ENCODE measurements around the gene SVOP. TPM values are rescaled to one million over a fixed set of nuclear protein-coding genes. Genes with fewer than 3 reads are reported as not detected.
"Not testable (repeated sequence)": the region's sequence is repeated elsewhere in the genome, so short reads cannot be mapped to it uniquely, and the experiment has no call there.

SVOP gene
- total RNA-seq, 2 experiments from 2014 or later = not detected

DNA sequence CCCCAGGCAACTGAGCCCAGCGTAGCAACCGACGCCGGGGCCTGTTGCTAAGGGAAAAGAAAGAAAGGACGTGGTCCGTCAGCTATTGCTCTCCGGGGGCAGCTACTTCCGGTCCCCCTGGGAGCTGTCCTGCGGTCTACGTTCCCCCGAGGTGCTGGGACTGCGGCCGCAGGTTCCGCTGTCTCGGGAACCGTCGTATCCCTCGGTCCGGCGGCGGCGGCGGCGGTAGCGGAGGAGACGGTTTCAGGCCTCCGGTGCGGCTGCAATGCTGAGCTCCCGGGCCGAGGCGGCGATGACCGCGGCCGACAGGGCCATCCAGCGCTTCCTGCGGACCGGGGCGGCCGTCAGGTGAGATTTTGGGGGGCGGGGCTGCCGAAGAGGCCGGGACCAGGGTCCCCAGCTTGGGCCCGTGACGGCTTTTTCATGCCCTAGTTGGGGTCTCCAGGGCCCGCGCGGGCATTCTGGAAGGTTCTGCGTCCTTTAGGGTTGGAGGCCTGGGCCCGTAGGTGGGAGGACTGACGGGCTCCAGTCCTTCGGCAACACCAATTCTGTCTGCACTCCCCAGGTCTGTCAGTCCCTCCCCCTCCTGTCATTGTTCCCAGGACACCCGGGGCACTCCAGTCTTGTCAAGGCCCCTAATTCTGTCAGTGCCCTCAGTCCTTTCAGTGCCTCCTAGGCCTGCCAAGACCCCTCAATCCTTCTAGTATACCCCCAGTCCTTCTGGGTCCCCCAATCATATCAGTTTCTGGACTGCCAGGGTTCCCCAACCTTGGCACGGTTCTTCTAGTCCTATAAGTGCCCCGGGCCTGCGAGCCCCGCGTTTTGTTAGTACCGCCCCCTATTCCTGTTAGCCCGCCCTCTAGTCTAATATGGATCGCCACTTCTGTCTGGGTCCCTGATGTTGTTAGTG lies 31.8 kb upstream of the SVOP start, which contains the start of gene USP30:
Gene USP30 (plus strand): TSS at position 163 of the 910 bp plus-strand sequence. CDS start 103 bp downstream, at position 266.
- peak within 1 kb of the TSS; percentile 99 for H3K4me2 ChIP-seq (ENCODE audit: low read length)
- peaks cover 42% of the 10 kb centered on the region for H3K4me1 ChIP-seq (ENCODE audit: insufficient read depth, low read length, poor library complexity, severe bottlenecking)
- ChIA-PET CTCF (ENCODE audit: unreplicated experiment) (no interaction called here), POLR2A (interaction anchor here (1.0 to 1.7 kb wide), 3 partner anchors 9 to 39 kb away, joined by 4 to 9 read pairs (median 4); no protein-coding TSS in a partner anchor)
- no peaks in the 10 kb centered on the region for H4K20me1 ChIP-seq (ENCODE audit: insufficient read depth, low read length)
- H3K9me2 ChIP-seq (ENCODE audit: insufficient read depth, low read length) = no peaks in the 10 kb centered on the region
- intact Hi-C loops (cut with micrococcal nuclease; ENCODE audit: unreplicated experiment) = loop anchor here (1.0 kb wide), 2 partner anchors 10 to 41 kb away; partner anchors contain the start of gene ALKBH2
- H3K4me3 ChIP-seq (ENCODE audit: low read depth, low read length, poor library complexity, severe bottlenecking) = peak within 1 kb of the TSS; percentile 81
- H3K27ac ChIP-seq (ENCODE audit: low read depth, low read length, poor library complexity, severe bottlenecking) = peak within 1 kb of the TSS; percentile 85
- peaks cover 44% of the 10 kb centered on the region for H3K79me2 ChIP-seq (ENCODE audit: insufficient read depth, low read depth, low read length)
- peak within 1 kb of the TSS; percentile 65; the same call in 1 of the 2 replicates for H2AFZ ChIP-seq (ENCODE audit: low read length)
- BruUV-seq (replicated peaks) = no TSS peak
- no peak for TF ChIP-seq EZH2phosphoT487 (IDR thresholded peaks at IDR 0.05; ENCODE audit: borderline replicate concordance, low read depth, low read length)
- TF ChIP-seq CTCF (conservative IDR thresholded peaks at IDR 0.05; ENCODE audit: low read length) = no peak
- no peaks in the 10 kb centered on the region for H3K9me3 ChIP-seq (ENCODE audit: low read length)
- H3K36me3 ChIP-seq (ENCODE audit: insufficient read depth, low read length) = peaks cover 22% of the 10 kb centered on the region; the same call in 1 of the 2 replicates
- DNase-seq (ENCODE audit: low spot score) = peak; percentile 92

DNA sequence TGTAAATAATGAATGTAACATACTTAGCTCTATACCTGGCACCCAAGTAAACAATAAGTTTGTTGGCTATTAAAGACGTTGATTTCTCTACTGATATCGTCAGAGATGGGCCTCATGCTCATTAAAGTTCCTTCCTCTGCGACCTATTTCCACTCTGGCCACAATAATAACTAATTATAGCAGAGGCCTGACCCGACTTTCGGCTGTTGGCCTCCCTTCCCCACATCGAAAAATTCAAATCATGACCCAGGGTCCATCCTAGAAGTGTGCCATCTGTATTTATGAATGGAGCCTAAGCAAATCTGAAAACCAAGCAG lies 31.2 kb upstream of the SVOP start:
- no peaks in the 10 kb centered on the region for H3K9me2 ChIP-seq (ENCODE audit: insufficient read depth, low read length)
- peaks cover 16% of the 10 kb centered on the region; the same call in 1 of the 2 replicates for H3K36me3 ChIP-seq (ENCODE audit: insufficient read depth, low read length)
- H4K20me1 ChIP-seq (ENCODE audit: insufficient read depth, low read length) = no peaks in the 10 kb centered on the region
- H3K9me3 ChIP-seq (ENCODE audit: low read length) = no peaks in the 10 kb centered on the region
- TF ChIP-seq EZH2phosphoT487 (IDR thresholded peaks at IDR 0.05; ENCODE audit: borderline replicate concordance, low read depth, low read length) (no peak), CTCF (conservative IDR thresholded peaks at IDR 0.05; ENCODE audit: low read length) (no peak)
- peak overlapping the region; percentile 81 for H3K4me3 ChIP-seq (ENCODE audit: low read depth, low read length, poor library complexity, severe bottlenecking)
- peak overlapping the region; percentile 65; the same call in 1 of the 2 replicates for H2AFZ ChIP-seq (ENCODE audit: low read length)
- CTCF ChIA-PET (ENCODE audit: unreplicated experiment) = no interaction called here
- intact Hi-C loops (cut with micrococcal nuclease; ENCODE audit: unreplicated experiment) = loop anchor here (1.0 kb wide), 1 partner anchor 41 kb away; the partner anchor contains the start of gene ALKBH2
- peaks cover 41% of the 10 kb centered on the region for H3K79me2 ChIP-seq (ENCODE audit: insufficient read depth, low read depth, low read length)
- peaks cover 36% of the 10 kb centered on the region for H3K4me1 ChIP-seq (ENCODE audit: insufficient read depth, low read length, poor library complexity, severe bottlenecking)
- H3K27ac ChIP-seq (ENCODE audit: low read depth, low read length, poor library complexity, severe bottlenecking) = peak overlapping the region; percentile 85
- peak overlapping the region; percentile 99 for H3K4me2 ChIP-seq (ENCODE audit: low read length)
- POLR2A ChIA-PET = interaction anchor here (1.0 to 1.4 kb wide), 2 partner anchors 18 to 39 kb away, joined by 4 read pairs; no protein-coding TSS in a partner anchor
- DNase-seq (ENCODE audit: low spot score) = no peak
- TSS peak; percentile 55 for BruUV-seq (replicated peaks)

- POLR2A ChIA-PET; DNase-seq (ENCODE audit: low spot score); CTCF ChIA-PET (ENCODE audit: unreplicated experiment): not testable (repeated sequence)
These were observed 28.9 kb upstream of the SVOP start for GRCh38 chr12:109049794-109050193.

GRCh38 chr12:109048706-109049105 lies 27.8 kb upstream of the SVOP start:
- BruUV-seq (replicated peaks) = TSS peak; percentile 56
- H3K9me3 ChIP-seq (ENCODE audit: low read length); CTCF ChIA-PET (ENCODE audit: unreplicated experiment); H3K4me2 ChIP-seq (ENCODE audit: low read length); H3K36me3 ChIP-seq (ENCODE audit: insufficient read depth, low read length); DNase-seq (ENCODE audit: low spot score); H3K79me2 ChIP-seq (ENCODE audit: insufficient read depth, low read depth, low read length); H4K20me1 ChIP-seq (ENCODE audit: insufficient read depth, low read length); POLR2A ChIA-PET; H2AFZ ChIP-seq (ENCODE audit: low read length); H3K4me3 ChIP-seq (ENCODE audit: low read depth, low read length, poor library complexity, severe bottlenecking); H3K4me1 ChIP-seq (ENCODE audit: insufficient read depth, low read length, poor library complexity, severe bottlenecking); H3K27ac ChIP-seq (ENCODE audit: low read depth, low read length, poor library complexity, severe bottlenecking); H3K9me2 ChIP-seq (ENCODE audit: insufficient read depth, low read length); intact Hi-C loops (cut with micrococcal nuclease; ENCODE audit: unreplicated experiment): not testable (repeated sequence)

More at GRCh38 chr12:109049794-109050193, 28.9 kb upstream of the SVOP start:
- H3K9me3 ChIP-seq (ENCODE audit: low read length); BruUV-seq (replicated peaks); H3K4me2 ChIP-seq (ENCODE audit: low read length); H3K4me3 ChIP-seq (ENCODE audit: low read depth, low read length, poor library complexity, severe bottlenecking); H2AFZ ChIP-seq (ENCODE audit: low read length); H3K9me2 ChIP-seq (ENCODE audit: insufficient read depth, low read length); H3K27ac ChIP-seq (ENCODE audit: low read depth, low read length, poor library complexity, severe bottlenecking); intact Hi-C loops (cut with micrococcal nuclease; ENCODE audit: unreplicated experiment); H4K20me1 ChIP-seq (ENCODE audit: insufficient read depth, low read length); H3K36me3 ChIP-seq (ENCODE audit: insufficient read depth, low read length): not testable (repeated sequence)
- H3K4me1 ChIP-seq (ENCODE audit: insufficient read depth, low read length, poor library complexity, severe bottlenecking) = peaks cover 15% of the 10 kb centered on the region
- peaks cover 20% of the 10 kb centered on the region for H3K79me2 ChIP-seq (ENCODE audit: insufficient read depth, low read depth, low read length)

All from OCI-LY7 (cell line).